Amniotic epithelial cell (primary cell): ENCODE data around the gene DYNC2I2.

Source experiments
- DNase-seq: peaks from one replicate; pipeline ENCODE4 v3.0.0-alpha.2; 2010; ENCODE audit warnings: low read depth

The DYNC2I2 gene

DNA sequence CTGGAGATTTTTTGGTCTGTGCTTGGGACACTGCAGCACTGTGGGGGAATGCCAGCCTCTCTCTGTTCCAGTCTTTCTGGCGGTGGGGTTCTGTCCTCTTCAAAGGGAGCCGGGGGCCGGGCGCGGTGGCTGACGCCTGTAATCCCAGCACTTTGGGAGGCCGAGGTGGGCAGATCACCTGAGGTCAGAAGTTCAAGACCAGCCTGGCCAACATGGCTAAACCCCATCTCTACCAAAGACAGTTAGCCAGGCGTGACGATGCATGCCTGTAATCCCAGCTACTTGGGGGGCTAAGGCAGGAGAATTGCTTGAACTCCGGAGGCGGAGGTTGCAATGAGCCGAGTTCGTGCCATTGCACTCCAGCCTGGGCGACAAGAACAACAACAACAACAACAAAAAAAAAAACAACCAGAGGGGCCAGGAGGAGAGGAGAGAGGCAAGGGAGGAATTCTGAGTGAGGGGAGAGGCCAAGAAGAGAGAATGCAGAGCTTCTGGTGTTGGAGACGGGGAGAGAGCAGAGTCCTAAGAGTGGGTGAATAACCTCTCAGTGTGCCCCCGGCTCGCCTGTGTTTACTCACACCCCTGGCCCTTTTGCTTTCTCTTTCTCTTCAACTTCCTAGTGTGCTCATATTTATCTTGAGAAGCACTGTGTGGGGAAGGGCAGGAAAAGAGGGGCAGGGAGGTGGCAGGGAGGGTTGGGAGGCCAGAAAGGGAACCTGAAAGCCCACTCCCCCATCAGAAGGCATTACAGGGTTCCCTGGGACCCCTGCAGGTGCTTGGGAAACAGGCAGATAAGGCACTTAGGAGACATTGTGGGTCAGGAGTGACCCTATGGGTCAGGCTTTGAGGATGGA is 29.2 kb upstream of the DYNC2I2 start:
- peak; percentile 51 for DNase-seq

DNA sequence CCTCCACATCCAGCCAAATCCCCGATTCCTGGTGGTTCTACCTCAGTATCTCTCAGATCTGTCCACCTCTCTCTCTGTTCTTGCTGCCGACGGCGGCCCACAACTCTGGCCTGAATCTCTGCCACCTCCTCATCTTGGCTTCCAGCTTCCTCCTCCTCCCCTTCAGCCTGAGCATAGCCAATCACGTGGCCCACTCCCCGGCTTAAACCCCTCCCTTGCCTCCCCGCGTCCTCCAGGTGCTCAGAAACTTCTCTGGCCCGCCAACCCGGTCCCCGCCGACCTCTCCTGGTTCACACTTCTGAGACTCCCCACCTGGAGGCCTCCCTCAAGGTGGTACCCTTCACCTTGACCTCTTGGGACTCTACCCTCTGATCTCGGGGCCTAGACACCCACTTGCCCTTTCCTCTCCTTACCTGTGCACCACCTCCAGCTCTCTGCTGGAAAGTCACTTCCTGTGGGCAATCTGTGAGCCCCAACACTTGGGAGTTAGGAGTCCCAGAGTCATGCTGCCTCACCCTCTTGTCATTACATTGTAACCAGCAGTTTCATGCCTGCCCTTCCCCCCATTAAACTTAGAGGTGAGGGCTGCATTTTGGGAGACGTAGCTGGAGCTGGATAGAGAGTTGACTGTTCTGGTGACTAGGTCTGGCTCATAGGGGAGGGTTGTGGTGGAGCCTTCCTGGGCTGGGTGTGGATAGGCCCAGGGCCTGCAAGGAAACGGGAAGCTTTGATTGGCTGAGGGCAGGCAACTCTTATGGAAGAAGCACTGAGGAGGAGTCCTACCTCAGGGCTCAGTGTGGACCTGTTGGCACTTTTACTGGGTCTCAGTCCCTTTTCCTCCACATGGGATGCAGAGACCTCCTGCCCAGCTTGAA is 27.9 kb upstream of the DYNC2I2 start:
- DNase-seq: peak; percentile 76

GRCh38 chr9:128684065-128684324 is 27.3 kb upstream of the DYNC2I2 start:
- no peak for DNase-seq

GRCh38 chr9:128683340-128684064 is 26.9 kb upstream of the DYNC2I2 start:
- DNase-seq: peak; percentile 97

DNA sequence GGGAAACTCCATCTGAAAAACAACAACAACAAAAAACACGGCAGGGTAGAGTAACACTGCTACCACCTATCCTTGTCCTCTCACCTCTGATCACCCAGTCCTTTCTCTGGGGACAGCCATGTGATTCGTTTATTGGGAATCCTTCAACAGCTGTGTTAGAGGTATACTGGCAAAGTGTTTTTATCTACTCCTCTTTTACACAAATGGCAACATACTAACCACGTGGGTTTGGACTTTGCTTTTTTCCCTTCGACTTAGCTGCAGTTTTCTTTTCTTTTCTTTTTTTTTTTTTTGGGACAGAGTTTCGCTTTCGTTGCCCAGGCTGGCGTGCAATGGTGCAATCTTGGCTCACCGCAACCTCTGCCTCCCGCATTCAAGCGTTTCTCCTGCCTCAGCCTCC is 21.1 kb upstream of the DYNC2I2 start:
- DNase-seq: no peak

DNA sequence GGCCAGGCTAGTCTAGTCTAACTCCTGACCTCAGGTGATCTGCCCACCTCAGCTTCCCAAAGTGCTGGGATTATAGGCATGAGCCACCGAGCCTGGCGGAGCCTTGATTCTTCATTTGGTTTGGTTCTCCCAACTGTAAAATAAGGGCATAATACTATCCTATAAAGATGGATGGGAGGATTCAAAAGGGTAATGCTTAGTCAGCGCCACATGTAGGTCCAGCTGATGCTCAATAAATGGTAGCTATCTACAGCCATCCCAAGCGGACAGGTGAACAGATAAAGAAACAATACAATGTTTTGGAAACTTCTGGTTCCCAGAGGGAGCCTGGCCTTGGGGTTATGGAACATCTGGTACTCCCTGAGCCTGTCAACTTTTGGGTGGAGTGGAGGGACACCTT is 18.7 kb upstream of the DYNC2I2 start:
- DNase-seq: no peak

DNA sequence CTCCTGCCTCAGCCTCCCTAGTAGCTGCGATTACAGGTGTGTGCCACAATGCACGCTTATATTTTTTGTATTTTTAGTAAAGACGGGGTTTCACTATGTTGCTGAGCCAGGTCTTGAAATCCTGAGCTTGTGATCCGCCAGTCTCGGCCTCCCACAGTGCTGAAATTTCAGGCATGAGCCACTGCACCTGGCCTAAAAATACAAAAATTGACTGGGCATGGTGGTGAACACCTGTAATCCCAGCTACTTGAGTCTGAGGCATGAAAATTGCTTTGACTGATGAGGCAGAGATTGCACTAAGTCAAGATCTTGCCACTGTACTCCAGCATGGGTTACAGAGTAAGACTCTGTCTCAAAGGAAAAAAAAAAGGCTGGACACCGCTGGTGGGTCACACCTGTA is 13.1 kb upstream of the DYNC2I2 start:
- no peak for DNase-seq

GRCh38 chr9:128666481-128666941 is 9.9 kb upstream of the DYNC2I2 start:
- peak; percentile 69 for DNase-seq

DNA sequence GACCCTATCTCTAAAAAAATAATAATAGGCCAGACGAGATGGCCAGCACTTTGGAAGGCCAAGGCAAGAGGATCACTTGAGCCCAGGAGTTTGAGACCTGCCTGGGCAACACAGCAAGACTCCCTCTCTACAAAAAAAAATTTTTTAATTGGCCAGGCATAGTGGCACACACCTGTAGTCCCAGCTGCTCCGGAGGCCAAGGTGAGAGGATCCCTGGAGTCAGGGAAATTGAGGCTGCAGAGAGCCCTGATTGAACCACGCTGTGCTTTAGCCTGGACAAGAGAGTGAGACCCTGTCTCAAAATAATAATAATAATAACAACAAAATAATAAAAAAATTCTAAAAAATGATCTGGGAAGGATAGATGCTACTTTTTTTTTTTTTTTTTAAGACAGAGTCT is 1.1 kb upstream of the DYNC2I2 start:
- DNase-seq: no peak

- DNase-seq: no peak
Observed at GRCh38 chr9:128657344-128657704, 677 bp upstream of the DYNC2I2 start.

- DNase-seq: no peak
Observed at GRCh38 chr9:128654481-128654880, 2.2 kb downstream of the DYNC2I2 start.

DNA sequence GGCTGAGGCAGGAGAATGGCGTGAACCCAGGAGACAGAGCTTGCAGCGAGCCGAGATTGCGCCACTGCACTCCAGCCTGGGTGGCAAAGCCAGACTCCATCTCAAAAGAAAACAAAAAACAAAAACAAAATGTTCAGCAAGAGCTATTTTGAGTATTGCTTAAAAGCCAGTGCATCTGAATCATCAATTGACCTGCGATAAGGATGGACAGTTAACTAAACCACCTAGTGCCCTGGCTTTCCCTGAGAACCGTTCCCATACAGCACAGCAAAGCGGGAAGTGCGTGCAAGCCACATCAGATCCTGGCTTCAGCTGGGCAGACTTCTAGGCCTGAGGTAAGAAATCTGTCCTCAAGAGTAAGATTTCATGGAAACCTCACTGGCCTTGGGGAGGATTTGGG is 2.7 kb downstream of the DYNC2I2 start:
- DNase-seq: peak; percentile 91

DNA sequence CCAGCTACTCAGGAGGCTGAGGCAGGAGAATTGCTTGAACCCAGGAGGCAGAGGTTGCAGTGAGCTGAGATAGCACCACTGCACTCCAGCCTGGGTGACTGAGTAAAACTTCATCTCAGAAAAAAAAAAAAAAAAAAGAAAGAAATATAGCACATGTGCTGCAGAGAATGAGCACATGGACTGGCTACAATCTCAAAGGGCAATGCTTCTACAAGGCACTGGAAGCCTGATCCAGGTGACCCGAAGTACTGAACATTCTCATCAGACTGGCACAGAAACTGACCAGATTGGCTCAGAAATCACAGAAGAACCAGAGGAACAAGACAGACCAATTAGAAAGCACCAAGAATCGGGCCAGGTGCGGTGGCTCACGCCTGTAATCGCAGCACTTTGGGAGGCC is 4.8 kb downstream of the DYNC2I2 start:
- no peak for DNase-seq

DNA sequence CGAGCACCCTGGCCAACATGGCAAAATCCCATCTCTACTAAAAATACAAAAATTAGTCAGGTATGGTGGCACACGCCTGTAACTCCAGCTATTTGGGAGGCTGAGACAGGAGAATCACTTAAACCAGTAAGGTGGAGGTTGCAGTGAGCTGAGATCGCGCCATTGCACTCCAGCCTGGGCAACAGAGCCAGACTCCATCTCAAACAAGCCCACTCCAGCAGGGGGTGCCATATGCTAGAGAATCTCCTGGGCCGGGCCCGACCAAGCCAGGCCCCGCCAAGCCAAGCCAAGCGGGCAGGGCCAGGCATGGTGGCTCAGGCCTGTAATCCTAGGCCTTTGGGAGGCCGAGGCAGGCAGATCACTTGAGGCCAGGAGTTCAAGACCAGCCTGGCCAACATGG is 8.4 kb downstream of the DYNC2I2 start:
- peak; percentile 57 for DNase-seq

DNA sequence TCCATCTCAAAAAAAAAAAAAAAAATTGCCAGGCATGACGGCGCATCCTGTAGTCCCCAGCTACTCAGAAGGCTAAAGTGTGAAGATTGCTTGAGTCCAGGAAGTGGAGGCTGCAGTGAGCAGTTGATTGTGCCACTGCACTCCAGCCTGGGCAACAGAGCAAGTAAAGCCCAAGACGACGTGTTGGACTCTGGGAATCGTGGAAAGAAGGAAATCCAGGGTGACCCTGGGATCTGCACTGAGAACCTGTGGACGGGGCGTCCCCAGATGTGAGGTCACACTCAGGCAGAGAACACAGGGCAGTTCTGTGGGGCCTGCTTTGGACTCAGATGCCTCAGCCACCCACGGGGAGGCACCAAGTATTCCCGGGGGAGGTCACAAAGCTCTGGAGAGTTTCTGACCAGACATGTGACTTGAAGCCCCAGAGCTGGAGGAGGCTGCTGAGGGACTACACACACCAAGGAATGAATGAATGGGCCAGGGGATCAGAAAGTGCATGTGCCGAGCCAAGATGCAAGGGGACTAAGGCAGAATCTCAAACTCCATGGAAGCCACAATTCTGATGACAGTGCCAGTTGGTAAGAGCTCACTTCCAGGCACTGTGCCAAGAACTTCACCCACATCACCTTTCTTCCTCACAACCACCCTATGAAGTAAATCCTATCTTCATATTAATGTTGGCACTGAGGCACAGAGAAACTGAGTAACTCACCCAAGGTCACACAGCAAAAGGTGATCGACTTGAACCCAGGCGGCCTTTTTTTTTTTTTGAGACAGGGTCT is 12.9 kb downstream of the DYNC2I2 start:
- no peak for DNase-seq

- DNase-seq: no peak
Observed at GRCh38 chr9:128642675-128643245, 13.9 kb downstream of the DYNC2I2 start.

GRCh38 chr9:128640603-128641002 is 16.0 kb downstream of the DYNC2I2 start:
- DNase-seq: no peak

GRCh38 chr9:128638580-128638979 is 18.1 kb downstream of the DYNC2I2 start:
- DNase-seq: no peak

GRCh38 chr9:128637656-128638055 is 19.0 kb downstream of the DYNC2I2 start:
- DNase-seq: no peak

DNA sequence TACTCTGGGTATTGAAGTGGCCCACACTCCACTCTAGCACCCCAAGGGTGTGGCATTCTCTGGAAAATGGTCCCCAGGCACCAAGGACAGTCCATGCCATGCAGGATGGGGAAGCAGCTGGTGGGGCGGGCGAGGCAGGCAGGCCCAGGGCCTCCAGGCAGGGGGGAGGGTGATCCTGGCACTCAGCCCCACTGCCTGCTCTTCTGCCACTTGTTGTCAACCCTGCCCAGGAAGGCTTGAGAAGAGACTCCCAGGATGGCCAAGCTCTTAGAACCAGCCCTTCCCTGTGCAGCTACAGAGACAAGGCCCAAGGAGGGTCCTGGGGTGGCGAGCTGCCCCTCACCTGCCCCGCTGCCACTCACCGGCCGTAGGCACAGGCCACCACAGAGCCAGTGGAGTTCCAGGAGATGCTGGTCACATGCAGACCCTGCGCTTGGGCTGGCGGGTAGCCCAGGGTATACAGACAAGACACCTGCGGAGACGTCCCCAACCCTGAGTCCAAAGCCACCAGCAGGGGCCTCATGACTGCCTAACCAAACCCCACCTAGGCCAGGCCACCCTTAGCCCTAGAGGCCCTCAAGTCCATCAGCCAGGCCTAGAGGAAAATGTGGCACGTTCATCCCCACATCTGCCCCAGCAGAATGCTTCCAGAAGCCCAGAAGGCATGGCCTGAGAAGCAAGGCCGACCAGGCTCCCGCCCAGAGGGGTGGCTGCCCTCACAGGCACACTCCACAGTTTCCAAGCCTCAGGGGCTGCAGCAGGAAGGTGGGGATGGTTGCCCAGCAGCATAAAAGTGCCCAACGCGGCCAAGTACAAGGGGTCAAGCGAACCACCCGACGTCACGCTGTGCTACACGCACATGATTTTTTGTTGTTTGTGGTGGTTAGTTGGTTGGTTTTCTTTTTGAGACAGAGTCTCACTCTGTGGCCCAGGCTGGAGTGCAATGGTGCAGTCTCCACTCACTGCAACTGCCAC is 19.8 kb downstream of the DYNC2I2 start:
- no peak for DNase-seq
